Measurements from ENCODE around the gene NHLRC2. TPM values are rescaled to one million over a fixed set of nuclear protein-coding genes. Genes with fewer than 3 reads are reported as not detected.

Gene NHLRC2
- total and polyA plus RNA-seq, 10 of the 15 experiments (the other 5 are each of a cell fraction or from before 2014, with no cell fraction given), result 1.9 to 31.3 (median 15.9) TPM

GRCh38 chr10:113872139-113873030, 17.9 kb downstream of the NHLRC2 start:
- ChIA-PET CTCF (interaction anchor here (0.7 to 3.3 kb wide), 20 partner anchors 12 to 241 kb away, joined by 3 to 23 read pairs (median 3); no protein-coding TSS in a partner anchor), SMC1A (ENCODE audit: uncharacterized antibody, unreplicated experiment) (interaction anchor here (0.7 to 3.3 kb wide), 21 partner anchors 10 to 1267 kb away, joined by 3 to 15 read pairs (median 5); no protein-coding TSS in a partner anchor), POLR2A (interaction anchor here (1.3 kb wide), 1 partner anchor 215 kb away, joined by 3 read pairs; no protein-coding TSS in a partner anchor), RAD21 (ENCODE audit: unreplicated experiment) (interaction anchor here (0.6 to 1.5 kb wide), 12 partner anchors 10 to 318 kb away, joined by 3 to 7 read pairs (median 4); no protein-coding TSS in a partner anchor)
- no peak for TF ChIP-seq CBX3 (IDR thresholded peaks at IDR 0.05; ENCODE audit: borderline replicate concordance, low read depth)
- TF ChIP-seq RAD21 (IDR thresholded peaks at IDR 0.05; ENCODE audit: insufficient read depth, low read depth, low read length), result peak; percentile 52
- peak in 2 of 3 experiments; percentile 11 to 36; a peak in 2 of 6 replicates for TF ChIP-seq CTCF (IDR thresholded peaks at IDR 0.05 in 2 of 3, conservative IDR thresholded peaks at IDR 0.05 in 1 of 3; ENCODE audit: control insufficient read depth in 2 of 3, extremely low read depth in 1 of 3, insufficient read depth in 1 of 3, low read depth in 3 of 3, low read length in 3 of 3)
- intact Hi-C loops (cut with micrococcal nuclease; ENCODE audit: unreplicated experiment) (no loop called here), in situ Hi-C loops (cut with MboI) (no loop called here)
- BruUV-seq (replicated peaks), result no TSS peak
- H2AFZ ChIP-seq (ENCODE audit: control insufficient read depth, low read depth, low read length), result no peak overlapping the region
- peaks cover 16% of the 10 kb centered on the region for H3K79me2 ChIP-seq (ENCODE audit: control insufficient read depth, insufficient read depth, low read length)
- no peak overlapping the region for H3K9ac ChIP-seq (ENCODE audit: control insufficient read depth, insufficient read depth, low read length)
- no peak overlapping the region for H3K27ac ChIP-seq (ENCODE audit: control insufficient read depth, insufficient read depth)
- no peaks in the 10 kb centered on the region for H3K27me3 ChIP-seq (replicated peaks in 1 of 2; ENCODE audit: control insufficient read depth in 2 of 2, insufficient read depth in 2 of 2, low read length in 1 of 2)
- FAIRE-seq, result no peak
- 98% methylated on average over 3 of the region's 3 CpGs for WGBS (ENCODE audit: insufficient coverage, insufficient replicate concordance, low lambda C conversion rate, missing lambda C conversion rate)
- no peak overlapping the region for H3K4me2 ChIP-seq (ENCODE audit: control insufficient read depth, insufficient read depth)
- no peaks in the 10 kb centered on the region; the same call in 1 of the 3 replicates for H3K9me3 ChIP-seq (replicated peaks; ENCODE audit: control insufficient read depth, insufficient read depth, low read length)
- H3K4me1 ChIP-seq (ENCODE audit: control insufficient read depth, insufficient read depth, low read length), result no peaks in the 10 kb centered on the region; the same call in 1 of the 2 replicates
- H3K4me3 ChIP-seq, result no peak overlapping the region
- H4K20me1 ChIP-seq (ENCODE audit: control insufficient read depth, insufficient read depth), result no peaks in the 10 kb centered on the region
- no peaks in the 10 kb centered on the region for H3K36me3 ChIP-seq (ENCODE audit: control insufficient read depth in 2 of 2, insufficient read depth in 2 of 2, low read length in 1 of 2)
- no peak for DNase-seq (ENCODE audit: low read depth, low spot score)
- ATAC-seq, result peak; percentile 60
